Right cardiac atrium (tissue), 5 donors: Measurements from ENCODE around the gene USP19. TPM values are rescaled to one million over a fixed set of nuclear protein-coding genes. Genes with fewer than 3 reads are reported as not detected.

Experiments used
- microRNA-seq, 2 donors: library from miRNA; unstranded; fragments of <30 nt; microRNA quantifications; one replicate each; pipeline ENCODE4 v1.2.0, GENCODE V29; 2020 to 2021
- polyA plus RNA-seq: library from polyadenylated mRNA; stranded (reverse); fragments of 200-250 nt; gene quantifications from one replicate; pipeline ENCODE4 v1.2.3, GENCODE V29; 2013
- total RNA-seq, 4 donors: library from RNA; stranded (reverse); fragmentation: NEBNext Ultra II Directional; extraction: Animal tissue kit (Norgen Biotek cat#: 25700); gene quantifications; one replicate each; pipeline ENCODE4 v1.2.1, GENCODE V29; 2021
- donor health status: healthy with polysubstance abuse.
- donor health status: DM: no; HTN: yes; CAD: no.
- donor health status: DM: no; HTN: no; CAD: no.
- donor health status: DM: no; HTN: yes; CAD: no; lungs with severe emphysema.
- donor health status: DM: yes; HTN: yes; CAD: no.

Gene USP19
- total and polyA plus RNA-seq, 5 donors, result 25.5 to 62.8 (median 50.8) TPM

Small RNA genes within 50 kb of the gene (microRNA-seq; reads per million reads assigned to microRNA genes)
- gene MIR6890, result 0 reads per million in 2 donors

Other genes starting within 250 kb of the USP19 start
- 10 to 100 TPM; 43.6 to 48.2 (median 45.1) TPM for gene SLC25A20, start 221.9 kb downstream of the USP19 start, total RNA-seq
- gene SLC25A20, start 221.9 kb downstream of the USP19 start, polyA plus RNA-seq, result 57.7 TPM
- 100 to 1,000 TPM in 2 of 4 donors, 10 to 100 TPM in 2; 95.5 to 122 (median 103) TPM for gene ARIH2, start 202.0 kb downstream of the USP19 start, total RNA-seq
- 62.2 TPM for gene ARIH2, start 202.0 kb downstream of the USP19 start, polyA plus RNA-seq
- gene P4HTM, start 130.6 kb downstream of the USP19 start, total RNA-seq, result 10 to 100 TPM; 39.1 to 42.8 (median 39.5) TPM
- 24.9 TPM for gene P4HTM, start 130.6 kb downstream of the USP19 start, polyA plus RNA-seq
- gene WDR6, start 113.4 kb downstream of the USP19 start, total RNA-seq, result 100 to 1,000 TPM in 1 of 4 donors, 10 to 100 TPM in 3; 77.3 to 109 (median 90.1) TPM
- gene WDR6, start 113.4 kb downstream of the USP19 start, polyA plus RNA-seq, result 65.3 TPM
- gene DALRD3, start 102.2 kb downstream of the USP19 start, total RNA-seq, result 10 to 100 TPM in 2 of 4 donors, 1 to 10 TPM in 2; 7.5 to 10.4 (median 10.0) TPM
- gene DALRD3, start 102.2 kb downstream of the USP19 start, polyA plus RNA-seq, result 8.3 TPM
- gene NDUFAF3, start 98.7 kb downstream of the USP19 start, total RNA-seq, result 100 to 1,000 TPM; 164 to 188 (median 173) TPM
- gene NDUFAF3, start 98.7 kb downstream of the USP19 start, polyA plus RNA-seq, result 220 TPM
- 10 to 100 TPM; 50.5 to 62.6 (median 60.5) TPM for gene IMPDH2, start 91.4 kb downstream of the USP19 start, total RNA-seq
- 34.7 TPM for gene IMPDH2, start 91.4 kb downstream of the USP19 start, polyA plus RNA-seq
- 10 to 100 TPM; 59.2 to 74.7 (median 65.9) TPM for gene QRICH1, start 26.8 kb downstream of the USP19 start, total RNA-seq
- 23.3 TPM for gene QRICH1, start 26.8 kb downstream of the USP19 start, polyA plus RNA-seq
- gene QARS1, start 16.1 kb downstream of the USP19 start, total RNA-seq, result 100 to 1,000 TPM; 155 to 188 (median 158) TPM
- gene QARS1, start 16.1 kb downstream of the USP19 start, polyA plus RNA-seq, result 132 TPM
- gene LAMB2, start 12.2 kb upstream of the USP19 start, total RNA-seq, result 100 to 1,000 TPM; 725 to 914 (median 824) TPM
- gene LAMB2, start 12.2 kb upstream of the USP19 start, polyA plus RNA-seq, result 803 TPM
- 10 to 100 TPM; 13.3 to 15.4 (median 14.4) TPM for gene CCDC71, start 45.5 kb upstream of the USP19 start, total RNA-seq
- 12.0 TPM for gene CCDC71, start 45.5 kb upstream of the USP19 start, polyA plus RNA-seq
- gene KLHDC8B, start 50.8 kb upstream of the USP19 start, total RNA-seq, result 10 to 100 TPM; 54.7 to 74.6 (median 60.3) TPM
- 52.8 TPM for gene KLHDC8B, start 50.8 kb upstream of the USP19 start, polyA plus RNA-seq
- gene C3orf62, start 156.4 kb upstream of the USP19 start, total RNA-seq, result 1 to 10 TPM; 3.2 to 3.8 (median 3.4) TPM
- 3.9 TPM for gene C3orf62, start 156.4 kb upstream of the USP19 start, polyA plus RNA-seq
- 10 to 100 TPM; 36.6 to 46.0 (median 40.4) TPM for gene USP4, start 219.2 kb upstream of the USP19 start, total RNA-seq
- 19.5 TPM for gene USP4, start 219.2 kb upstream of the USP19 start, polyA plus RNA-seq
- 100 to 1,000 TPM; 153 to 254 (median 196) TPM for gene GPX1, start 237.5 kb upstream of the USP19 start, total RNA-seq
- gene GPX1, start 237.5 kb upstream of the USP19 start, polyA plus RNA-seq, result 258 TPM